ENCODE measurements around the gene CDC14A. TPM values are rescaled to one million over a fixed set of nuclear protein-coding genes. Genes with fewer than 3 reads are reported as not detected.

CDC14A gene
- total and polyA plus RNA-seq, 2 experiments from 2014 or later: 7.3 to 14.5 TPM

DNA sequence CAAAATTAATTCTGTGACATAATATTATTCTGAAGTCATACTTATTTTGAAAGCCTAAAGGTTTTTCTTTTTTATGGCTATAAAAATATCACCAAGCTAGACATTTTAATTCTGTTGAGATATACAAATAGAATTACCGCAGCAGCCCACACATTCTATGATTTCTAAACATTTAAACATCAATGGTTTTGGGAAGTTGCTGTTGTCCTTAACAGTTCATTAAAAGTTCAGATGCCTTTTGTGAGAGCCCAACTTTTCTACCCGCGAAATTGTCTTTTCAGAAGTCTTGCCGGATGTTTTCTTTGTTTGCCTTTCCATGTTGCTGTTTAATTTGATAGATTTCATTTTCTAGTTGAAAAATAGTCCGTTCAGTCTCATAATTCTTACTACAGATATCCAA lies 40.5 kb downstream of the CDC14A start:
- DNase-seq (ENCODE audit: low spot score): no peak
- Histone ChIP-seq H3K36me3 (replicated peaks; ENCODE audit: insufficient read depth, low read depth) (no peaks in the 10 kb centered on the region), H4K20me1 (ENCODE audit: insufficient read depth, poor library complexity, severe bottlenecking) (no peaks in the 10 kb centered on the region), H2AFZ (no peak overlapping the region), H3K9me3 (ENCODE audit: low read depth) (no peaks in the 10 kb centered on the region), H3K4me1 (ENCODE audit: insufficient read depth) (no peaks in the 10 kb centered on the region), H3K79me2 (no peaks in the 10 kb centered on the region), H3K9me2 (replicated peaks; ENCODE audit: insufficient read depth) (no peaks in the 10 kb centered on the region), H3K4me3 (no peak overlapping the region), H3K27me3 (no peaks in the 10 kb centered on the region), H3K4me2 (no peak overlapping the region), H3K27ac (no peak overlapping the region)
- WGBS (ENCODE audit: low lambda C conversion rate, missing lambda C conversion rate): 88% methylated on average over 5 of the region's 5 CpGs
- TF ChIP-seq EZH2phosphoT487 (IDR thresholded peaks at IDR 0.05; ENCODE audit: low read depth, severe bottlenecking, unreplicated experiment) (no peak), EZH2 (IDR thresholded peaks at IDR 0.05; ENCODE audit: borderline replicate concordance) (no peak), CTCF (IDR thresholded peaks at IDR 0.05; ENCODE audit: poor library complexity) (no peak)

- WGBS (ENCODE audit: low lambda C conversion rate, missing lambda C conversion rate): 91% methylated on average over 1 of the region's 1 CpG
- no peak overlapping the region for H3K4me2 ChIP-seq
- no peaks in the 10 kb centered on the region for H3K27me3 ChIP-seq
- no peaks in the 10 kb centered on the region for H4K20me1 ChIP-seq (ENCODE audit: insufficient read depth, poor library complexity, severe bottlenecking)
- no peaks in the 10 kb centered on the region for H3K9me2 ChIP-seq (replicated peaks; ENCODE audit: insufficient read depth)
- DNase-seq (ENCODE audit: low spot score): no peak
- no peaks in the 10 kb centered on the region for H3K36me3 ChIP-seq (replicated peaks; ENCODE audit: insufficient read depth, low read depth)
- TF ChIP-seq EZH2 (IDR thresholded peaks at IDR 0.05; ENCODE audit: borderline replicate concordance) (no peak), CTCF (IDR thresholded peaks at IDR 0.05; ENCODE audit: poor library complexity) (no peak), EZH2phosphoT487 (IDR thresholded peaks at IDR 0.05; ENCODE audit: low read depth, severe bottlenecking, unreplicated experiment) (no peak)
- no peak overlapping the region for H3K27ac ChIP-seq
- no peaks in the 10 kb centered on the region for H3K9me3 ChIP-seq (ENCODE audit: low read depth)
- H3K79me2 ChIP-seq: no peaks in the 10 kb centered on the region
- no peak overlapping the region for H3K4me3 ChIP-seq
- no peak overlapping the region for H2AFZ ChIP-seq
- no peaks in the 10 kb centered on the region for H3K4me1 ChIP-seq (ENCODE audit: insufficient read depth)
These were observed 42.0 kb downstream of the CDC14A start for GRCh38 chr1:100394285-100394684.

DNA sequence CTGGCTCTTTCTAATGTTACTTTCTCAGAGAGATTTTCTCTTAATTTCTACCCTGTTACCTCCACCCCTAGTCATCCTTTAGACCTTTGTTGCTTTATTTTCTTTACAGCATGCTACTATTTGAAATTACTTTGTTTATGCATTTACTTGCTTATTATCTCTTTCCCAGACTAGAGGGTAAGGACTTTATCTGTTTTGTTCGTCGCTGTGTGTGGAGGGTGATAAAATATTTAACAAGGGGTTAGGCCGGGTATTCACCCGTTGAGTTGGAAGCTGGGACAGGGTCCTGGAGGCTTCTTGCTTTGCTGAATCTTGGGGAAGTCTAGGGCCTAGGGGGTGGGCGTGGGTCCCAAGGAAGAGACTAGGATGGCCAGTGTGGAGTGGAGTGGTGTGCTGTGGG lies 43.6 kb downstream of the CDC14A start:
- no peak overlapping the region for H3K4me2 ChIP-seq
- H4K20me1 ChIP-seq (ENCODE audit: insufficient read depth, poor library complexity, severe bottlenecking): no peaks in the 10 kb centered on the region
- H3K27ac ChIP-seq: no peak overlapping the region
- no peaks in the 10 kb centered on the region for H3K9me3 ChIP-seq (ENCODE audit: low read depth)
- TF ChIP-seq CTCF (IDR thresholded peaks at IDR 0.05; ENCODE audit: poor library complexity): no peak
- no peak for TF ChIP-seq EZH2 (IDR thresholded peaks at IDR 0.05; ENCODE audit: borderline replicate concordance)
- no peak for TF ChIP-seq EZH2phosphoT487 (IDR thresholded peaks at IDR 0.05; ENCODE audit: low read depth, severe bottlenecking, unreplicated experiment)
- H3K27me3 ChIP-seq: no peaks in the 10 kb centered on the region
- H3K4me1 ChIP-seq (ENCODE audit: insufficient read depth): no peaks in the 10 kb centered on the region
- H3K79me2 ChIP-seq: no peaks in the 10 kb centered on the region
- H3K4me3 ChIP-seq: no peak overlapping the region
- no peak overlapping the region for H2AFZ ChIP-seq
- no peaks in the 10 kb centered on the region for H3K36me3 ChIP-seq (replicated peaks; ENCODE audit: insufficient read depth, low read depth)
- no peaks in the 10 kb centered on the region for H3K9me2 ChIP-seq (replicated peaks; ENCODE audit: insufficient read depth)
- WGBS (ENCODE audit: low lambda C conversion rate, missing lambda C conversion rate): 70% methylated on average over 5 of the region's 5 CpGs
- DNase-seq (ENCODE audit: low spot score): no peak

DNA sequence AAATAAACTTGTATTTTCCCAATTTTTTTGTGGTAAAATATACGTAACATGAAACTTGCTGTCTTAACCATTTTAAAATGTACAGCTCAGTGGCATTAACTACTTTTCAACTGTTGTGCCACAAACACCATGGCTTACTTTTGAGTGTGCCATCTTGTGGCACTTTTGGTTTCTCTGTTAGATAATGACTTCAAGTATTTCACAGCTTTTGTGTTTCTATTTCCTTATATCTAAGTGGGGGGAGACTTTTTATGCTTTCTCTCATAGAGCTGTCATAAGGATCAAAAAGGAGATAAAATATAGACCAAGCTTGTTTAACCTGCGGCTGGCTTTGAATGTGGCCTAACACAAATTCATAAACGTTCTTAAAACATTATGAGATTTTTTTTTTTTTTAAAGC lies 44.3 kb downstream of the CDC14A start:
- H3K9me2 ChIP-seq (replicated peaks; ENCODE audit: insufficient read depth): no peaks in the 10 kb centered on the region
- no peaks in the 10 kb centered on the region for H3K36me3 ChIP-seq (replicated peaks; ENCODE audit: insufficient read depth, low read depth)
- no peak overlapping the region for H3K4me3 ChIP-seq
- H3K79me2 ChIP-seq: no peaks in the 10 kb centered on the region
- DNase-seq (ENCODE audit: low spot score): no peak
- H3K27ac ChIP-seq: no peak overlapping the region
- H3K4me2 ChIP-seq: no peak overlapping the region
- WGBS (ENCODE audit: low lambda C conversion rate, missing lambda C conversion rate): 94% methylated on average over 3 of the region's 3 CpGs
- H4K20me1 ChIP-seq (ENCODE audit: insufficient read depth, poor library complexity, severe bottlenecking): no peaks in the 10 kb centered on the region
- H3K9me3 ChIP-seq (ENCODE audit: low read depth): no peaks in the 10 kb centered on the region
- no peaks in the 10 kb centered on the region for H3K27me3 ChIP-seq
- H2AFZ ChIP-seq: no peak overlapping the region
- TF ChIP-seq CTCF (IDR thresholded peaks at IDR 0.05; ENCODE audit: poor library complexity) (no peak), EZH2 (IDR thresholded peaks at IDR 0.05; ENCODE audit: borderline replicate concordance) (no peak), EZH2phosphoT487 (IDR thresholded peaks at IDR 0.05; ENCODE audit: low read depth, severe bottlenecking, unreplicated experiment) (no peak)
- H3K4me1 ChIP-seq (ENCODE audit: insufficient read depth): no peaks in the 10 kb centered on the region

All from hepatocyte (in vitro differentiated cells).